Activated B cell treated with CpG ODN at 0.5 μM for 24 hours (primary cell): Measurements from ENCODE around the gene MZB1. TPM values are rescaled to one million over a fixed set of nuclear protein-coding genes. Genes with fewer than 3 reads are reported as not detected.

Experiments
- ATAC-seq: fragments of 200-7000 bp; cut with Tn5 transposase; one replicate; pipeline ENCODE4 v1.10.0; 2021; ENCODE audit warnings: low read depth, mild to moderate bottlenecking, moderate library complexity
- CTCF ChIA-PET: fragments of 350-600 bp; sonication (Branson Sonifier 250); formaldehyde crosslinking; loops from one replicate; lab custom pipeline; 2021; ENCODE audit warnings: antibody characterized with exemption; lab: Charles Lee
- POLR2A ChIA-PET: fragments of 350-600 bp; sonication (Branson Sonifier 250); formaldehyde crosslinking; loops from one replicate; lab custom pipeline; 2021; ENCODE audit warnings: antibody characterized with exemption; lab: Charles Lee
- DNase-seq: peaks from one replicate; pipeline ENCODE4 v3.0.0; 2022
- H3K27ac Mint-ChIP-seq: one replicate; pipeline ENCODE4 v1.8.0; 2020; ENCODE audit warnings: mixed read lengths
- H3K27me3 Mint-ChIP-seq: one replicate; pipeline ENCODE4 v1.8.0; 2021; ENCODE audit warnings: mixed read lengths
- H3K36me3 Mint-ChIP-seq: one replicate; pipeline ENCODE4 v1.8.0; 2021; ENCODE audit warnings: low read depth, mixed read lengths
- H3K4me1 Mint-ChIP-seq: one replicate; pipeline ENCODE4 v1.8.0; 2021; ENCODE audit warnings: mixed read lengths
- H3K4me3 Mint-ChIP-seq: one replicate; pipeline ENCODE4 v1.8.0; 2020; ENCODE audit warnings: mild to moderate bottlenecking, mixed read lengths
- H3K9me3 Mint-ChIP-seq: one replicate; pipeline ENCODE4 v1.8.0; 2020; ENCODE audit warnings: mixed read lengths
- intact Hi-C: fragments of 100-400 bp; cut with micrococcal nuclease; formaldehyde crosslinking; loops from one replicate; pipeline ENCODE4 v1.15.1; 2024
- total RNA-seq: library from RNA; stranded (reverse); gene quantifications from 2 replicates; pipeline ENCODE4 v1.2.3, GENCODE V29; 2022
- TF ChIP-seq, protein P1 (sequence below): fragments of 200-600 bp; IDR thresholded peaks from one replicate; pipeline ENCODE4 v1.8.0; 2022; ENCODE audit warnings: antibody characterized with exemption, mild to moderate bottlenecking

MZB1 gene
- total RNA-seq, 1 donor from 2014 or later: 47.1 TPM

DNA sequence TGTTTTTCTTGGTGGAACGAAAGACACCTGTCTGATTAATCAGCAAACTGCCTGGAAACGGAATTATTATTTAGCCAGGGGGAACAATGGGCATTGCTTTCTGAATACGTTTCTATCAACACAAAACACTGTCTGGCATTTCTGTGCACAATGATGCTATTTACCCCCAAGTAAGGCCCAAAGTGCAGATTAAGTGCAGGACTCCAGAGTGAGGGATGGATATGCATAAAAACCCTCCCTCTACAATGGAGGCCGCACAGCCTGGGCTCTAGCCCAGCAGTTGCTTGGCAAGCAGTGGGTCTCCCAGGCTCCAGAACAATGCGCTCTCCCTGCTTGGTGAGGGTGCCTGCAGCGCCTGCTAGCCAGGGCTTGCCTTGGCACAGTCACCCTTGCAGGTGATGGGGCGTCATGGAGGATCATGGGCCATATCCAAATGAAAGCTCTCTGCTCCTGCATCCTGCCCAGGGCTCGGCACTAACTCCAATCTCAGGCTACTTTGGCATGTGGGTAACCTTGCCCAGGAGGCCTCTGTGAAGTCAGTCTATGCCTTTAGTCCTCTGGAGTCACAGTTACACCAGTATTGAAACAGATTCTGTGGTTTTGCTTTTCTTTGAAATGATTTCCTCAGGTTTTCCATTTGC, 25.6 kb upstream of the MZB1 start:
- intact Hi-C loops: no loop called here
- no peak for ATAC-seq
- H3K4me3 Mint-ChIP-seq: no peak overlapping the region
- DNase-seq: no peak
- TF ChIP-seq, protein P1, sequence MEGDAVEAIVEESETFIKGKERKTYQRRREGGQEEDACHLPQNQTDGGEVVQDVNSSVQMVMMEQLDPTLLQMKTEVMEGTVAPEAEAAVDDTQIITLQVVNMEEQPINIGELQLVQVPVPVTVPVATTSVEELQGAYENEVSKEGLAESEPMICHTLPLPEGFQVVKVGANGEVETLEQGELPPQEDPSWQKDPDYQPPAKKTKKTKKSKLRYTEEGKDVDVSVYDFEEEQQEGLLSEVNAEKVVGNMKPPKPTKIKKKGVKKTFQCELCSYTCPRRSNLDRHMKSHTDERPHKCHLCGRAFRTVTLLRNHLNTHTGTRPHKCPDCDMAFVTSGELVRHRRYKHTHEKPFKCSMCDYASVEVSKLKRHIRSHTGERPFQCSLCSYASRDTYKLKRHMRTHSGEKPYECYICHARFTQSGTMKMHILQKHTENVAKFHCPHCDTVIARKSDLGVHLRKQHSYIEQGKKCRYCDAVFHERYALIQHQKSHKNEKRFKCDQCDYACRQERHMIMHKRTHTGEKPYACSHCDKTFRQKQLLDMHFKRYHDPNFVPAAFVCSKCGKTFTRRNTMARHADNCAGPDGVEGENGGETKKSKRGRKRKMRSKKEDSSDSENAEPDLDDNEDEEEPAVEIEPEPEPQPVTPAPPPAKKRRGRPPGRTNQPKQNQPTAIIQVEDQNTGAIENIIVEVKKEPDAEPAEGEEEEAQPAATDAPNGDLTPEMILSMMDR: no peak
- no peaks in the 10 kb centered on the region for H3K27me3 Mint-ChIP-seq
- H3K4me1 Mint-ChIP-seq: no peaks in the 10 kb centered on the region
- H3K36me3 Mint-ChIP-seq: peaks cover 20% of the 10 kb centered on the region
- ChIA-PET POLR2A (interaction anchor here (0.6 kb wide), 1 partner anchor 353 kb away, joined by 5 read pairs; no protein-coding TSS in a partner anchor), CTCF (no interaction called here)
- no peak overlapping the region for H3K27ac Mint-ChIP-seq
- H3K9me3 Mint-ChIP-seq: no peaks in the 10 kb centered on the region

DNA sequence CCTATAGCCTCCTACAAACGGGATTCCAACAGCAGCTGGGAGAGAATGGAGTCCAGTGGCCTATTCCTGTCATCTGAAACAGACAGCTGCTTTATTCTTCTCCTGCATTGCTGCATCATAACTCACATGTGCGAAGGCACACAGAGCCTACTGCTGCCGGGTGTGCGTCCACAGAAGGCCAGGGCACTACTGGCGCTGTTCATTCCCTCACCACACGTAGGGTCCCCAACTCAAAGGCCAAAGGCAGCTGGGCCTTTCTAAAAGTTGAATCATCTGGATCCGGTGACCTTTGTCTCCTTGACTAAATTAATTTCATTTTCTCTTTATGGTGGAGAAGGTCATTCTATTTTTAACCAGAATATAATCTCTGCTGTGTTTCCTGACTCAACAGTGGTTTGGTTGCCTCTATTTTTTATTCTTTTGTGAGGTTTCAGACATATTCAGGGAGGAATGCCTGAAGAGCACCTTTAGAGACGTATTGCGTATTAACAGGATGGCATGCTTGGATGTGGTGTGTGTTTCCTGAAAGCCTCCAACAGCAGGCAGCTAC, 24.9 kb upstream of the MZB1 start:
- DNase-seq (no peak), ATAC-seq (no peak)
- Mint-ChIP-seq H3K4me1 (no peaks in the 10 kb centered on the region), H3K4me3 (no peak overlapping the region), H3K27me3 (no peaks in the 10 kb centered on the region), H3K36me3 (peaks cover 14% of the 10 kb centered on the region), H3K27ac (no peak overlapping the region), H3K9me3 (no peaks in the 10 kb centered on the region)
- ChIA-PET POLR2A (no interaction called here), CTCF (interaction anchor here (1.1 kb wide), 1 partner anchor 21 kb away, joined by 3 read pairs; no protein-coding TSS in a partner anchor)
- TF ChIP-seq, protein P1: no peak
- intact Hi-C loops: no loop called here

DNA sequence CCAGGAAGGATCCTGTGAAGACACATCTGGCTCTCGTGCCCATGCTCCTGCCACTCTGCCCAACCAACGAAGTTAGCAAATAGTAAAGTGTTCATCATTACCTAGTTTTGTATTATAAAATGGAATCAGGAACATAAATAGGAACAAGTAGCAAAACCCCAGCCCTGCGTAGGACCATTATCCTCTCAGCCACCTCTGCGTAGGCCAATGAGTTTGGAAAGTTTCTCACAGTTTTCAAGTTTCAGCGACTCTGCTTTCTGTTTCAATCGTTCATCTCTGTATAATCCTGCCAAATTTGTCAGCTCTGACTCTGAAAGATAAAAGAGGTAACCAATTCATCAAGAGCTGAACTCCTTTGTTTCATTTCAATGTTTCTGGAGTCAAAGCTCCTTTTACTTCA, 24.2 kb upstream of the MZB1 start:
- TF ChIP-seq, protein P1: no peak
- no peak overlapping the region for H3K27ac Mint-ChIP-seq
- H3K4me3 Mint-ChIP-seq: no peak overlapping the region
- intact Hi-C loops: no loop called here
- no peaks in the 10 kb centered on the region for H3K27me3 Mint-ChIP-seq
- DNase-seq: no peak
- H3K9me3 Mint-ChIP-seq: no peaks in the 10 kb centered on the region
- no peak for ATAC-seq
- ChIA-PET POLR2A (no interaction called here), CTCF (interaction anchor here (1.1 kb wide), 1 partner anchor 20 kb away, joined by 3 read pairs; no protein-coding TSS in a partner anchor)
- H3K36me3 Mint-ChIP-seq: peaks cover 11% of the 10 kb centered on the region
- H3K4me1 Mint-ChIP-seq: no peaks in the 10 kb centered on the region

DNA sequence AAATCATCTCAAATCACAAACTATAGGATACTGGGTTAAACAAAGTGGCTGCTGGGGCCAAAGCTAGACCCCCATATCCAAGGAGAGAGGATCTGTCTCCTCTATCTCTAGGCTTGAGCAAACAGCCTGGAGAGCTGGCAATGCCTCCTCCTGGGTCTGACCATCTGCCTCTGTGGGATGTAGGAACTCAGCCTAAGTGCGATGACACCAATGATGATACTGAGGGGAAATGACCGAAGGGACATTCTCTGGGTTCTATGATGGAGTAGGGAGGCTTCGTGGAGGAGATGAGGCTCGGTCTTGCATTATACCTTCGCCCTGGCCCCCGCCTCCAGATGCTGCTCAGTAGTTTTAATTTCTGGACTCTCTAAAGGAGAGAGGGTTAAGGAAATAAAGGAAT, 23.4 kb upstream of the MZB1 start:
- Mint-ChIP-seq H3K4me1 (peaks cover 5% of the 10 kb centered on the region), H3K27me3 (no peaks in the 10 kb centered on the region), H3K36me3 (peaks cover 9% of the 10 kb centered on the region), H3K4me3 (no peak overlapping the region), H3K27ac (no peak overlapping the region), H3K9me3 (no peaks in the 10 kb centered on the region)
- POLR2A ChIA-PET: interaction anchor here (0.6 kb wide), 1 partner anchor 37 kb away, joined by 7 read pairs; no protein-coding TSS in a partner anchor
- DNase-seq: no peak
- CTCF ChIA-PET: no interaction called here
- ATAC-seq: no peak
- TF ChIP-seq, protein P1: no peak
- intact Hi-C loops: no loop called here
